Activated CD4-positive, CD25-positive, alpha-beta regulatory T cell treated with anti-CD3 and anti-CD28 coated beads, Interleukin-2, amount 50 U/mL, for 24 hours (primary cell): ENCODE data around the gene SFSWAP.
A peak's percentile ranks its signal among the peaks of the same experiment; 100 is the strongest.
"Not testable (repeated sequence)": the region's sequence is repeated elsewhere in the genome, so short reads cannot be mapped to it uniquely, and the experiment has no call there.

Experiments
- ATAC-seq, 2 donors: fragments of 150-1000 bp; cut with Tn5 transposase; one replicate each; pipeline ENCODE4 v1.10.0; 2021; ENCODE audit warnings: mild to moderate bottlenecking in 1 of 2, moderate library complexity in 1 of 2

SFSWAP gene

DNA sequence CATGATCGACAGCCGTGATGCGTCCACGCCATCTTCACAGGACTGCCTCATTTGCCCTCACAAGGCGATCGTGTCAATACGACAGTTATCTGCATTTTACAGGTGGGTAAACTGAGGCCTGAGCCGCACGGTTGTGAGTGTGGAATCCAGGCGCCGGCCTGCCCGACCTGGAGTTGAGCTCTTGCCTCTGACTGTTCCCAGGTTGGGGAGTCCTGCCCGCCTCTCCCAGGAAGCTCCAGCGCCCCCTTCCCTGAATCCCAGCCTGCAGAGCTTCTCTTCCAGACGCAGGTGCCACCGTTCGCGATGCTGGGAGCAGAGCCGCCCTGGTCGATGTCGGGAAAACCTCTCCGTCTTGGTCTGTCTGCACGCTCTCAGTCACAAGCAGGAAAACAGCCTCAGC, 31.1 kb upstream of the SFSWAP start:
- ATAC-seq = not testable (repeated sequence)

GRCh38 chr12:131680392-131681256, 30.3 kb upstream of the SFSWAP start:
- not testable (repeated sequence) for ATAC-seq

DNA sequence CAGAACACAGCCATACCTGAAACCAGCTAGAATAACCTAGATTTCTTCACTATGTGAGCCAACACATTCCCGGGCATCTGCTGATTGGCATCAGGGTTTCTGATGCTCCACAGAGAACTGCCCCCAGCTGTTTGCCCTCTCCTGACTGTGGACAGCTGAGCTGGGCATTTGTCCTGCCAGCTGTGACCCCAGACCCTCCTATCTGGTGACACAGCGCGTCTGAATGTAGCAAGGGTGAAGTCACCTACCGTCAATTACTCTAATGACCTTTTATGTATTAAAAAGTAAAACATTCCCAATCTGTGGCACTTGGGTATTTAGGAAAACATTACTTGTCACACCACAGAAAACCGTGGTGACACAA, 29.7 kb upstream of the SFSWAP start:
- no peak for ATAC-seq

GRCh38 chr12:131681746-131682509, 29.0 kb upstream of the SFSWAP start:
- peak in 1 of 2 donors; percentile 95 for ATAC-seq

DNA sequence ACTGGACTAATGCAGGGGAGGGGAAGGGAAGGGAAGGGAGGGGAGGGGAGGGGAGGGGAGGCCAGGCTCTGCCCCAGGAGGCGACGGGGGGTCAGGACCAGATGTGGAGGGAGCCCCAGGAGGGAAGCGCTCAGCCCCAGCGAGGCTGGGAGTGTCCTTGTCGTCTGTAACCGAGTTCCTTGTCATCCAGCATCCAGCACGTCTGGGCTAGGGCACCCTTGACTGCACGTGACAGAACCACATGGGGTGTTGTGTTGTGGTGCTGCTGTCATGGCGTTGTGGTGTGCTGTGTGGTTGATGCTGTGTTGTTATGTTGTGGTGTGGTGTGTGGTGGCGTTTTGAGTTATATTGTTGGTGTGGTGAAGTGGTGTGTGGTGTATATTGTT, 28.4 kb upstream of the SFSWAP start:
- peak in 1 of 2 donors; percentile 28 for ATAC-seq

DNA sequence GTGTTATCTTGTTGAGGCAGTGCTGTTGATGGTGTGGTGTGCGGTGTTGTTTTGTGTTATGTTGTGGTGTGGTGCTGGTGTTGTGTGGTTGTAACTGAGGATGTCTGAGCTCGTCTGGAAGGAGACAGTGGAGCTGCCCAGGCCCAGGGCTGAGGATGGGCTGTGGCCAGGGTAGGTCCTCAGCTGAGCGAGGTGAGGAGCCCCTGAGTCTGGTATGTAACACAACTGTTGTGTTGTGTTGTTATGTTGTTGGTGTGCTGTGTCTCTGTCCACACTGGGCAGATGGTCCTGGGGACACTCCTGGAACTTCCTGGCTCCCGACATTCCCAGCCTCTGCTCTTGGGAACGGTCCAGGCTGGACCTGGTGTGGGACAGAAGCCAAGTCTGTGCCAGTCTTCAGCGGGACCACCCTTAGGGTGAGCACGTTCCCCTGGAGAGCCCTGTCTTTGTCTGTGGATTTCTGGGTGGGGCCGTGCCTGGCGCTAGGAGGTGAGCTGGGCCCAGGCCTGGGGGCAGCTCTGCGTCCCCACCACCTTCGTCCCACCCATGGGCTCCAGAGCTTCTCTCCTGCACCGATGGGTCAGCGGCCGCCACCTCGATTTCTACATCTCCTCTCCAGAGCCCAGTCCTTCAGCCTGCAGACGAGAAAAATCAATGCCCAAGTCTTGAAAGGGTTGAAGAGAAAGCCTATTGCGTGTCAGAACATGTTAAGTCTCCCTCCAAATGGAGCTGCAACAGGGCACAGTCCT, 27.4 kb upstream of the SFSWAP start:
- ATAC-seq = no peak

GRCh38 chr12:131684015-131684725, 26.7 kb upstream of the SFSWAP start:
- no peak for ATAC-seq

- ATAC-seq = no peak
Measured at GRCh38 chr12:131687346-131688125, 23.4 kb upstream of the SFSWAP start.

- ATAC-seq = no peak
Measured at GRCh38 chr12:131688131-131688844, 22.6 kb upstream of the SFSWAP start.

GRCh38 chr12:131688845-131689154, 22.1 kb upstream of the SFSWAP start:
- ATAC-seq = no peak

GRCh38 chr12:131690320-131690719, 20.6 kb upstream of the SFSWAP start:
- ATAC-seq = no peak

DNA sequence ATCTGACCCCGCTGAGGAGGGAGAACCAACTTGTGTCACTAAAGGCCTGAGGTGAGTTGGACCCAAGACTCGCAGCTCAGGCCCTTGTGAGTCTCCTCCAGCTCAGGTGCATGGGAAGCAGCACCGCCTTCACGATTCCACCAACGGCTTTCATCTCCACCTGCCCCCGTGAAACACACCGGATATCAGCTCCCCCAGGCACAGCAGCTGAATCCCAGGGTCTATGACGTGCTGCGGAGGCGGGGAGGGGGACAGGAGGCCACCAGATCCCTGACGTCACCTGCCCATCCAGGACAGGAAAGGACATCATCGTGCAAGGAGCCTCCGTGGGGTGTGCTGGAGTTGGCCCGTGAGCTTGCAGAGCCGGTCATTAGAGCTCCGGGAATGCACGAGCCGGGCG, 18.5 kb upstream of the SFSWAP start:
- no peak for ATAC-seq

GRCh38 chr12:131693149-131693548, 17.7 kb upstream of the SFSWAP start:
- no peak for ATAC-seq

DNA sequence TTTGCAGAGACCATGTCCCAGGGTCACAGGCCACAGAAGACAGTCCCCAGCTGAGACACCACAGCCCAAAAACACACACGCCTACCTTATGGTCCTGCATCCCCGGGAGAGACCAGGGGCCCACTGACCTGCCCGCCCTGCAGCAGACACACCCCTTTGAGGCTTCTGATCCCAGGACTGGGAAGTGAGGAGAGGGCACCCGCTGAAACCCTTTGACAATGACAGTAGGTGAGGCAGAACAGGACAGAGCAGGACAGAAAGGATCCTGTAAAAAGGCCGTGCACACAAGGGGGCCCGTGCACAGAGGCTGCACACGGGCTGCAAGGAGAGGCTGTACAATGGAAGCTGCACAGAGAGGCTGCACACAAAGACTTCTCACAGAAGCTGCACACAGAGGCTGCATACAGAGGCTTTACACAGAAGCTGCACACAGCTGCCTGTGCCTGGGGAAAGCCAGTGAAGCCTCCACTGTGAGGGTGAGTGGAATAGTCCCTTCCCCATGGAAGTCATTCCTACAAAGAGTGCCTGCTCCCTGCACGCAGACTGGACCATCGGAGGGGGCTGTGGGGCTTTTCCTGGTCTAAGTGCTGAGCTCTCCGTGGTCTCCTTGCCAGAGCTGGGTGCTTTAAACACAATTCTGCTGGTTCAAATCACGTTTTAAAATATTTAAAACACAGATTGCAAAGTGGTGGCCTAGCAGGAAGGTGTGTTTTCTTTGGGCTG, 16.6 kb upstream of the SFSWAP start:
- ATAC-seq = no peak

DNA sequence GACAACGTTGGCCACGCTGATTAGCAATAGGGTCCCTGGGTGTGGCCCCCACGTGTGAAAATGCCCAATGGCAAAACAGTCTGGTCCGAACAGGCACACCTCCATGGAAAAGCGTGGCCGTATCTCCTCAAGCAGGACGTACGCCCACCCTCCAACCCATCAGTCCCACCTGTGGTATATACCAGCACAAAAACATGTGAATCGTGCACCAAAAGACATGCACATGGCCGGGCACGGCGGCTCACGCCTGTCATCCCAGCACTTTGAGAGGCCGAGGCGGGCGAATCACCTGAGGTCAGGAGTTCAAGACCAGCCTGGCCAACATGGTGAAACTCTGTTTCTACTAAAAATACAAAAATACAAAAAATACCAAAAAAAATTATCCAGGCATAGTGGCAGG, 14.9 kb upstream of the SFSWAP start:
- no peak for ATAC-seq

DNA sequence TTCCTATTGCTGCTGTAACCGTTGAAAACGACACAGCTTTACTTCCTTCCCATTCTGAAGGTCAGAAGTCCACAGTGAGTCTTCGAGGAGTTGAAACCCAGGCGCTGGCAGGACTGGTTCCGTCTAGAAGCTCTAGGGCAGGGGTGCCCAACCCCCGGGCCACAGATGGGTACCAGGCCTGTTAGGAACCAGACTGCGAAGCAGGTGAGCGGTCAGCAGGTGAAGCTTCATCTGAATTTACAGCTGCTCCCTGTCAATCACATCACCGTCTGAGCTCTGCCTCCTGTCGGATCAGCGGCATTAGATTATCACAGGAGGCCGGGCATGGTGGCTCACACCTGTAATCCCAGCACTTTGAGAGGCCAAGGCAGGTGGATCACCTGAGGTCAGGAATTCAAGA, 12.6 kb upstream of the SFSWAP start:
- no peak for ATAC-seq

GRCh38 chr12:131699434-131699833, 11.5 kb upstream of the SFSWAP start:
- no peak for ATAC-seq

DNA sequence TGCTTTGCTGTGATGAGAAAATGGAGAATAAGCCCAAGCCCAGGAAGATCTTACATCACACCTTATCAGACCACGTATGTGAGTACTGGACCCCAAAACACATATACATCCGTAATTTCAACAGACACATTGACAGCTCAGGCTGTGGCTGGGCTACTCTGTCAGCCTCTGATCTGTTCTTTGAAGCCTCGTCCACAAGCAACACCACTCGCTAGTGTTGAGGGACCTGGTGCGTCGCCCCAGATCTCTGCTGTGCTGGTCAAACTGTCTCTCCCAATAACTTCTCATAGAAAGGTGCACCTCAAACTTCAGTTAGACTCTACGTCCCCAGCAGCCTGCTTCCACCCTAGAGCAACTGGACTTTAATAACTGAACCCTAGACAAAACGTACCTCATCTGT, 10.6 kb upstream of the SFSWAP start:
- ATAC-seq = no peak

DNA sequence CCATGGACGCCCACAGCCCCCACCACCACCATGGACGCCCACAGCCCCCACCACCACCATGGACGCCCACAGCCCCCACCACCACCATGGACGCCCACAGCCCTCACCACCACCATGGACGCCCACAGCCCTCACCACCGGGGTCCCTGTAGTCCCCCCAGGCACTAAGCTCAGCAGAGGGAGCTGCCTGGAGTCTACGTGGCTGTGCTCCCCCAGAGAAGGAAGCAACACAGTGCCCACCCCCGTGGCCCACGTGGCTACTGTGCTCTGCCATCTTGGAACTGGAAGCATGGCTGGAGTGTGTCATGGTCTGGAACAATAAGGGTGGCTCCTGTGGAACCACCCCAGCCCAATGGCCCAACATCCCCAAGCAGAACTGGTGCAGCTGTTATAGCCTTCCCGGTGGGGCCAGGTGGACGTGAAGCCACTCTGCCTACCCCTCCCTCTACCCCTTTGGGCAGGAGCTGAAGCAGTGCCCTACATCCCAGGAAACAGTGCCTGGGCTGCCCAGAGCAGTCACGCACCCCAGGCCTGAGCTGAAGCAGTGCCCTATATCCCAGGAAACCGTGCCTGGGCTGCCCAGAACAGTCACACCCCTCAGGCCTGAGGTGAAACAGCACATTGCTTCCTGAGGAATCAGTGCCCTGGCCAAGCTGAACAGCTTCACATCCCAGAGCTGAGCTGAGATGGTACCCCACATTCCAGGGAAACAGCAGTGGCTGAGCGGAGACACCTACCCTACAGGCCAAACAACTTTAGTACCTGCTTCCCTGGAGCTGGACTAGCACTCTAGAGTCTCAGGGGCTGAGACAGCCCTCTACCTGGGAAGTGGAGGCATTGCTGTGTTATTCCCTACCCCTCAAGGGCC, 9.0 kb upstream of the SFSWAP start:
- ATAC-seq = no peak

GRCh38 chr12:131702573-131702877, 8.4 kb upstream of the SFSWAP start:
- ATAC-seq = no peak
